B cell (primary cell): ENCODE measurements around the gene AXIN2. TPM values are rescaled to one million over a fixed set of nuclear protein-coding genes. Genes with fewer than 3 reads are reported as not detected.

Source experiments
- ATAC-seq: fragments of 200-7000 bp; cut with Tn5 transposase; one replicate; pipeline ENCODE4 v1.10.0; 2021; ENCODE audit warnings: low read depth, mild to moderate bottlenecking, moderate number of reproducible peaks, moderate library complexity
- CTCF ChIA-PET: fragments of 350-600 bp; sonication (Branson Sonifier 250); formaldehyde crosslinking; loops from one replicate; lab custom pipeline; 2021; ENCODE audit warnings: antibody characterized with exemption, inconsistent platforms; lab: Charles Lee
- POLR2A ChIA-PET: fragments of 350-600 bp; sonication (Branson Sonifier 250); formaldehyde crosslinking; loops from one replicate; lab custom pipeline; 2021; ENCODE audit warnings: antibody characterized with exemption; lab: Charles Lee
- DNase-seq: peaks from one replicate; pipeline ENCODE4 v3.0.0; 2013
- H2AFZ ChIP-seq: 2 replicates; pipeline ENCODE4 v1.6.1; 2012; ENCODE audit warnings: mild to moderate bottlenecking, low read depth, low read length; ENCODE audit not compliant: insufficient read depth, poor library complexity, severe bottlenecking
- H3K27ac ChIP-seq, 2 donors: 1 replicate in 1 of 2; 2 replicates in 1 of 2; pipeline ENCODE4 v1.5.1; 2012 to 2013; ENCODE audit warnings: low read length in 2 of 2, mild to moderate bottlenecking in 2 of 2, moderate library complexity in 1 of 2
- H3K27me3 ChIP-seq, 4 experiments: fragments of 200-600 bp in 1 of 4; sonication (generic) in 1 of 4; replicated peaks in 1 of 4; 1 replicate in 2 of 4; 2 replicates in 2 of 4; pipeline versions ENCODE4 v1.6.1 to v1.7.0; 2013 to 2016; ENCODE audit warnings: low read length in 3 of 4, mild to moderate bottlenecking in 2 of 4, mixed read lengths in 1 of 4, moderate library complexity in 1 of 4; ENCODE audit not compliant: insufficient read depth in 4 of 4, control insufficient read depth in 3 of 4; ENCODE audit errors: control extremely low read depth in 1 of 4
- H3K36me3 ChIP-seq, 2 experiments: replicated peaks in 1 of 2; 1 replicate in 1 of 2; 2 replicates in 1 of 2; pipeline versions ENCODE4 v1.6.1 to v1.7.1; 2013; ENCODE audit warnings: low read length in 1 of 2; ENCODE audit not compliant: insufficient read depth in 2 of 2, control insufficient read depth in 1 of 2; ENCODE audit errors: control extremely low read depth in 1 of 2, extremely low read depth in 1 of 2
- H3K4me1 ChIP-seq, 2 donors: fragments of 200-600 bp in 1 of 2; sonication (generic) in 1 of 2; 1 replicate in 1 of 2; 2 replicates in 1 of 2; pipeline versions ENCODE4 v1.5.1 to v1.6.1; 2013 to 2017; ENCODE audit warnings: low read length in 2 of 2; ENCODE audit not compliant: control insufficient read depth in 2 of 2, insufficient read depth in 2 of 2
- H3K4me2 ChIP-seq: replicated peaks from 2 replicates; pipeline ENCODE3; 2012; ENCODE audit warnings: mild to moderate bottlenecking, low read depth, low read length; ENCODE audit not compliant: poor library complexity, severe bottlenecking
- H3K4me3 ChIP-seq, 5 experiments: fragments of 200-600 bp in 1 of 5; sonication (generic) in 1 of 5; 1 replicate in 3 of 5; 2 replicates in 2 of 5; pipeline versions ENCODE4 v1.5.1 to v1.7.0; 2011 to 2016; ENCODE audit warnings: low read length in 4 of 5, mild to moderate bottlenecking in 4 of 5, low read depth in 2 of 5, control low read depth in 1 of 5, moderate library complexity in 1 of 5; ENCODE audit not compliant: insufficient read depth in 1 of 5; ENCODE audit errors: control extremely low read depth in 1 of 5, extremely low read depth in 1 of 5
- H3K79me2 ChIP-seq: fragments of 200-600 bp; sonication (generic); one replicate; pipeline ENCODE4 v1.6.0; 2016; ENCODE audit warnings: low read length; ENCODE audit not compliant: control insufficient read depth, insufficient read depth
- H3K9ac ChIP-seq: fragments of 200-600 bp; sonication (generic); 2 replicates; pipeline ENCODE4 v1.6.1; 2017; ENCODE audit warnings: mild to moderate bottlenecking, low read length, moderate library complexity
- H3K9me3 ChIP-seq, 3 donors: one replicate each; pipeline versions ENCODE4 v1.6.1 to v1.7.1; 2013; ENCODE audit warnings: low read length in 2 of 3; ENCODE audit not compliant: control insufficient read depth in 2 of 3, insufficient read depth in 1 of 3; ENCODE audit errors: control extremely low read depth in 1 of 3
- H4K20me1 ChIP-seq: 2 replicates; pipeline ENCODE4 v1.6.0; 2012; ENCODE audit warnings: mild to moderate bottlenecking, low read length; ENCODE audit not compliant: insufficient read depth, control insufficient read depth, poor library complexity, severe bottlenecking
- H3K27ac Mint-ChIP-seq: one replicate; pipeline ENCODE4 v1.8.0; 2021; ENCODE audit warnings: mixed read lengths
- H3K27me3 Mint-ChIP-seq: one replicate; pipeline ENCODE4 v1.8.0; 2021; ENCODE audit warnings: mixed read lengths
- H3K4me1 Mint-ChIP-seq: one replicate; pipeline ENCODE4 v1.8.0; 2021; ENCODE audit warnings: mixed read lengths
- H3K4me3 Mint-ChIP-seq: one replicate; pipeline ENCODE4 v1.8.0; 2021; ENCODE audit warnings: mixed read lengths
- H3K9me3 Mint-ChIP-seq: one replicate; pipeline ENCODE4 v1.8.0; 2022; ENCODE audit warnings: mixed read lengths; ENCODE audit not compliant: insufficient read depth
- EZH2 ChIP-seq: IDR thresholded peaks from 2 replicates; pipeline ENCODE4 v1.6.1; 2012; ENCODE audit warnings: borderline replicate concordance, low read depth, mild to moderate bottlenecking, moderate library complexity, low read length; ENCODE audit not compliant: insufficient read depth, poor library complexity, severe bottlenecking
- WGBS: methylation state at CpG from one replicate; pipeline ENCODE4 v1.1.5; 2013; ENCODE audit warnings: missing lambda C conversion rate; ENCODE audit not compliant: insufficient coverage; 5-methylcytosine and 5-hydroxymethylcytosine counted together
- intact Hi-C: fragments of 100-400 bp; cut with micrococcal nuclease; formaldehyde crosslinking; loops from one replicate; pipeline ENCODE4 v1.10.0; 2022
- polyA plus RNA-seq: library from polyadenylated mRNA; depleted of rRNA; stranded (reverse); fragments of >200 nt; gene quantifications from 2 replicates; pipeline ENCODE4 v1.2.3, GENCODE V29; 2012
- total RNA-seq, 2 donors: library from RNA; stranded (reverse); fragments of 120-200 nt in 1 of 2; gene quantifications; 1 replicate in 1 of 2; 2 replicates in 1 of 2; pipeline versions ENCODE4 v1.2.3 to v1.2.4, GENCODE V29; 2013 to 2022
- TF ChIP-seq, protein P1 (sequence below): fragments of 200-600 bp; IDR thresholded peaks from one replicate; pipeline ENCODE4 v1.8.0; 2022; ENCODE audit warnings: antibody characterized with exemption, mild to moderate bottlenecking

The AXIN2 gene
- total and polyA plus RNA-seq, 2 donors (not counting 1 experiment from before 2014, with no cell fraction given), result 0.16 to 1.2 TPM

DNA sequence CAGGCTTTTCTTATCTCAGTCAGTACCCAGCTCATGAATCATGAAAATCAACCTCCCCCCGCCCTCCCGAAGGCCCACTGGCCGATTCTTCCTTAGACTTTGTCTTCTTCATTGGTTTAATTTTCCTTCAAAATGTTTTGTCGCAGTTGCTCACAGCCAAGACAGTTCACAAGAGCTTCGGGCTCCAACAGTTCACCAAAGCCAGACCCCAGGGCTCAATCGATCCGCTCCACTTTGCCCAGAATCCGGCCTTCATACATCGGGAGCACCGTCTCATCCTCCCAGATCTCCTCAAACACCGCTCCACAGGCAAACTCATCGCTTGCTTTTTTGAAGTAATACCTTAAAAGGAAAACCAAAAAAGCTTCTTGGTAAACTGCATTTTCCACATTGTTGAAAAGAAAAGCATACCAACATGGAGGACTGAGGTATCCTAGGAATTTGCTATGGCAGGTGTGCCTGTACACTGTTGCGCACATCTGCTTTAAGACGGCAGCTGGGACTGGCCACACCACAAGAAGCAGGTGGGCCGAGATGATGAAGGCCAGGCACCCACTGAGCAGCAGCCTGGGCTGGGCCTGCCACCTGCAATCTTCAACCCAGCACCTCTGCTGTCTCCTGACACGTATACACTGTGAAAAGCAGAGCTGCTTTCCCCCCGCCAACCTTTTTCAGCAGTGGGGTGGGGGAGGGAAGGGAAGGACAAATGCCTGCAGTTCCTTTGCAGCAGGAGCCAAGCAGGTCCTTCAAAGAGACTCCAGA, 31.5 kb downstream of the AXIN2 start:
- WGBS, result 91% methylated on average over 14 of the region's 17 CpGs
- intact Hi-C loops, result no loop called here
- H3K27ac Mint-ChIP-seq, result no peak overlapping the region

DNA sequence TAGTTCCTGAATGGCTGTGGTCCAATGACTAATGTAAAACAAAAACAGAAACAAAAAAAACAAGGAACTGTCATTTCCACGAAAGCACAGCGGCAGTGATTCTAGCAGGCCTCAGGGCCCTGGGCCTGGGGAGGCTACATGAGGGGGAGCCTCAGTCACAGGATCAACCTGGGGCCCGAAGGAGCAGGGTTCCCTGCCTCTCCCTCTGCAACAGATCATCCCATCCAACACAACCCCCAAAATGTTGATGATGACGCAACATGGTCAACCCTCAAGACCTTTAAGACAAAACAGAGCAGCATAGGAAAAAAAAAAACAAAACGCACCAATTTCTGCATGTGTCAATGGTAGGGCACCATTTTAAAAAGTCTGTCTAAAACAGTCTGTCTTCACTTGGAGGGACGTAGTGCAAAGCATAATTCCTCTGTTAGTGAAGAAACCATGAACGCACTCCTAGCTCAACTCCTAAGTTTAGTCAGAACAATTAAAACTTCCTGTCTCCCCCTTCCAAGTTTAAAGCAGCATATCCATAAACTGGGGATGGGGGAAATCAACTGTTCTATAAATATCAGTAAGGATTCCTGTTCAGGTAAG, 32.3 kb downstream of the AXIN2 start:
- intact Hi-C loops, result no loop called here
- no peak overlapping the region for H3K9ac ChIP-seq

More for the DNA sequence above, 31.5 kb downstream of the AXIN2 start:
- Histone ChIP-seq H3K27me3 (no peaks in the 10 kb centered on the region), H4K20me1 (no peaks in the 10 kb centered on the region), H3K4me2 (no peak overlapping the region), H3K79me2 (no peaks in the 10 kb centered on the region), H3K27ac (no peak overlapping the region), H3K4me1 (no peaks in the 10 kb centered on the region), H3K4me3 (no peak overlapping the region), H2AFZ (no peak overlapping the region), H3K9ac (no peak overlapping the region), H3K36me3 (no peaks in the 10 kb centered on the region), H3K9me3 (no peaks in the 10 kb centered on the region)
- ChIA-PET POLR2A (no interaction called here), CTCF (no interaction called here)
- ATAC-seq, result no peak
- Mint-ChIP-seq H3K27me3 (no peaks in the 10 kb centered on the region), H3K4me3 (no peak overlapping the region), H3K9me3 (no peaks in the 10 kb centered on the region), H3K4me1 (no peaks in the 10 kb centered on the region)
- no peak for DNase-seq
- no peak for TF ChIP-seq EZH2
- TF ChIP-seq, protein P1, sequence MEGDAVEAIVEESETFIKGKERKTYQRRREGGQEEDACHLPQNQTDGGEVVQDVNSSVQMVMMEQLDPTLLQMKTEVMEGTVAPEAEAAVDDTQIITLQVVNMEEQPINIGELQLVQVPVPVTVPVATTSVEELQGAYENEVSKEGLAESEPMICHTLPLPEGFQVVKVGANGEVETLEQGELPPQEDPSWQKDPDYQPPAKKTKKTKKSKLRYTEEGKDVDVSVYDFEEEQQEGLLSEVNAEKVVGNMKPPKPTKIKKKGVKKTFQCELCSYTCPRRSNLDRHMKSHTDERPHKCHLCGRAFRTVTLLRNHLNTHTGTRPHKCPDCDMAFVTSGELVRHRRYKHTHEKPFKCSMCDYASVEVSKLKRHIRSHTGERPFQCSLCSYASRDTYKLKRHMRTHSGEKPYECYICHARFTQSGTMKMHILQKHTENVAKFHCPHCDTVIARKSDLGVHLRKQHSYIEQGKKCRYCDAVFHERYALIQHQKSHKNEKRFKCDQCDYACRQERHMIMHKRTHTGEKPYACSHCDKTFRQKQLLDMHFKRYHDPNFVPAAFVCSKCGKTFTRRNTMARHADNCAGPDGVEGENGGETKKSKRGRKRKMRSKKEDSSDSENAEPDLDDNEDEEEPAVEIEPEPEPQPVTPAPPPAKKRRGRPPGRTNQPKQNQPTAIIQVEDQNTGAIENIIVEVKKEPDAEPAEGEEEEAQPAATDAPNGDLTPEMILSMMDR, result no peak

More for the DNA sequence above, 32.3 kb downstream of the AXIN2 start:
- no peak overlapping the region for H2AFZ ChIP-seq
- 92% methylated on average over 5 of the region's 7 CpGs for WGBS
- no peaks in the 10 kb centered on the region for H3K4me1 Mint-ChIP-seq
- TF ChIP-seq EZH2, result no peak
- TF ChIP-seq, protein P1, result no peak
- ChIA-PET POLR2A (no interaction called here), CTCF (no interaction called here)
- no peaks in the 10 kb centered on the region for H3K4me1 ChIP-seq
- H3K27ac ChIP-seq, result no peak overlapping the region
- no peak overlapping the region for H3K4me3 ChIP-seq
- DNase-seq (no peak), ATAC-seq (no peak)
- no peaks in the 10 kb centered on the region for H3K9me3 Mint-ChIP-seq
- no peaks in the 10 kb centered on the region for H3K79me2 ChIP-seq
- no peaks in the 10 kb centered on the region for H3K27me3 ChIP-seq
- H3K27me3 Mint-ChIP-seq, result no peaks in the 10 kb centered on the region
- no peak overlapping the region for H3K27ac Mint-ChIP-seq
- no peaks in the 10 kb centered on the region for H4K20me1 ChIP-seq
- H3K9me3 ChIP-seq, result no peaks in the 10 kb centered on the region
- H3K4me2 ChIP-seq, result no peak overlapping the region
- H3K4me3 Mint-ChIP-seq, result no peak overlapping the region
- no peaks in the 10 kb centered on the region for H3K36me3 ChIP-seq
